Activated naive CD4-positive, alpha-beta T cell treated with anti-CD3 and anti-CD28 coated beads for 36 hours (primary cell): Measurements from ENCODE around the gene ATP2B2. TPM values are rescaled to one million over a fixed set of nuclear protein-coding genes. Genes with fewer than 3 reads are reported as not detected.

Experiments
- CTCF ChIA-PET: fragments of 350-600 bp; sonication (Branson Sonifier 250); formaldehyde crosslinking; loops from one replicate; lab custom pipeline; 2021; ENCODE audit warnings: antibody characterized with exemption; lab: Charles Lee
- DNase-seq: peaks from one replicate; pipeline ENCODE4 v3.0.0-alpha.2; 2020
- H3K27ac Mint-ChIP-seq: one replicate; pipeline ENCODE4 v1.8.0; 2021; ENCODE audit warnings: mild to moderate bottlenecking, mixed read lengths
- H3K27me3 Mint-ChIP-seq: one replicate; pipeline ENCODE4 v1.8.0; 2021; ENCODE audit warnings: low read depth, mixed read lengths
- H3K36me3 Mint-ChIP-seq: one replicate; pipeline ENCODE4 v1.8.0; 2021; ENCODE audit warnings: low read depth, mixed read lengths
- H3K4me1 Mint-ChIP-seq: one replicate; pipeline ENCODE4 v1.8.0; 2021; ENCODE audit warnings: low read depth, mixed read lengths
- H3K4me3 Mint-ChIP-seq: one replicate; pipeline ENCODE4 v1.8.0; 2021; ENCODE audit warnings: mild to moderate bottlenecking, moderate library complexity, mixed read lengths
- H3K9me3 Mint-ChIP-seq: one replicate; pipeline ENCODE4 v1.8.0; 2021; ENCODE audit warnings: mixed read lengths
- intact Hi-C: fragments of 100-400 bp; cut with micrococcal nuclease; formaldehyde crosslinking; loops from one replicate; pipeline ENCODE4 v1.15.1; 2023
- total RNA-seq, 2 experiments: library from RNA; stranded (reverse); gene quantifications; one replicate each; pipeline ENCODE4 v1.2.3, GENCODE V29; 2021

ATP2B2 gene
- total RNA-seq, 2 experiments from 2014 or later = not detected

DNA sequence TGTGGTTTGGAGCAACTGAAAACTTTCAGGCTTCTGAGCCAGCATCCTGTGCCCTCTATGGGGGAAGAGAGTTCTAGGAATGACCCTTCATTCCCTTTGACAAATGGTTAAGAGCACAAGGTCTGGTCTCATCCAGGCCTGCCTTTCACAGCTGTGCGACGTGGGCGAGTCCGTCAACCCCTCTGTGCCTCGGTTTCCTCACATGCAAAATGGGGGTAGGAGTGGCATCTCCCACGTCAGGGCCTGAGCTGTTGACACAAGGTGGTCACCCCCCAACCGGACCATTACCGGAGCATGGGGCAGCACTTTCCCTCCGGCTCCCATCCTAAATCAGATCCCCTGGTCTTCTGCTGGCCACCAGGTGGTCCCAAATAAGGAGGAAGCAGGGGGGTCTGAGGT, 70.4 kb downstream of the ATP2B2 start:
- no peaks in the 10 kb centered on the region for H3K9me3 Mint-ChIP-seq
- H3K4me1 Mint-ChIP-seq = peaks cover 26% of the 10 kb centered on the region
- H3K4me3 Mint-ChIP-seq = no peak overlapping the region
- intact Hi-C loops = loop anchor here (5.0 to 10.0 kb wide), 2 partner anchors 243 to 410 kb away; no protein-coding TSS in a partner anchor
- no peaks in the 10 kb centered on the region for H3K27me3 Mint-ChIP-seq
- no peak for DNase-seq
- H3K36me3 Mint-ChIP-seq = no peaks in the 10 kb centered on the region
- no peak overlapping the region for H3K27ac Mint-ChIP-seq
- CTCF ChIA-PET = no interaction called here

DNA sequence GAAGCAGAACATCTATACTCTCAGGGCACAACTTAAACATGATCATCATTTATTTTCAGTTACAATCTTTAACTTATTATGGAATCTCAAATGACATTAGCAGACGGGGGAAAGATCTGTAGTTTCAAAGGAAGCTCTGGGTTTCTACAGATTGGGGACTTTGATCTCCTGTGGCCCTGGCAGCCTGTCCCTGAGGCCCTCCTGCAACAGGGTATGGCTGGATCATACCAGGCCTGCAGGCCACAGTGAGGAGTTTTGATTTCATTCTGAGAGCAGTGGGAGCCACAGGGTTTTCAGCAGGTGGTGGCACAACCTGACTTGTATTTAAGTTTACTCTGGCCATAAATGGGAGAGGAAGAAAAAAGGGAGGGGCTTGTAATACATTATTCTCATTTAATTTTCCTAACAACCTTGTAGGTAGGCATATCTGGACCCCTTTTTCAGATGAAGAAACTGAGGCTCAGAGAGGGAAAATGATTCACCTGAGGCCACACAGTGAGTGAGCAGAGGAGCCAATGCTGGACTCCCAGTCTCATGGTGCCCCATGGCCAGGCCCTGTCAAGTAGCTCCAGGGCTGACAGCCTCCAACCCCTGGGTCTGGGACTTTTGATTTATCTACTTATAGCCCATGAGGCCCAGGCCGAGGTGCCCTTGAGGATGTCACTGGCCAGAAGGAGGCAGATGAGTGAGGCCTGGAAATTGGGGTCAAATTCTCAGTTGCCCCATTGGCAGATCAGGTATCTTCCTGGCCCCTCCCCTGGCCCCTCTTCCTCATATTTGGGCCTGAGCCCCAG, 71.0 kb downstream of the ATP2B2 start:
- H3K27ac Mint-ChIP-seq = no peak overlapping the region
- DNase-seq = no peak
- no peaks in the 10 kb centered on the region for H3K9me3 Mint-ChIP-seq
- CTCF ChIA-PET = interaction anchor here (0.6 kb wide), 1 partner anchor 66 kb away, joined by 3 read pairs; no protein-coding TSS in a partner anchor
- no peaks in the 10 kb centered on the region for H3K27me3 Mint-ChIP-seq
- H3K36me3 Mint-ChIP-seq = no peaks in the 10 kb centered on the region
- H3K4me1 Mint-ChIP-seq = peaks cover 26% of the 10 kb centered on the region
- H3K4me3 Mint-ChIP-seq = no peak overlapping the region
- intact Hi-C loops = loop anchor here (10.0 kb wide), 1 partner anchor 410 kb away; no protein-coding TSS in a partner anchor

DNA sequence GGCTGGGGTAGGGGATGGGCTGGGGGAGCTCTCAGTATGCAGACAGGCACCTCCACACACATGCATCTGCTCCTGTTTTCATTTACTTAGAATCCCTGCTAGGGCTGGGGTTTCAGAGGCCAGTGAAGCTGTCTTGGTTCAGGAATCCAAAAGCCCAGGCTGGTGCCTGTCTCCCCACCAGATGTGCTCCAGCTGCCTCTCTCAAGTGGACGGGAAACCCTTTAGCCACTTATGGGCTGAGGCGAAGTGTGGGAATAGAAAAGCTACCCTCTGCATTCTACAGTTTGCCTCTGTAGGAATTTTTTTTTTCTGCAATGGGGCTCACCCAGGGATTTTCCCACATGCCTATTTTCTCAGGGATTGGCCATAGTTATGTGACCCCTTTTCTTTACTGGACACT, 72.5 kb downstream of the ATP2B2 start:
- Mint-ChIP-seq H3K4me1 (peaks cover 21% of the 10 kb centered on the region), H3K9me3 (no peaks in the 10 kb centered on the region), H3K27me3 (no peaks in the 10 kb centered on the region), H3K27ac (no peak overlapping the region), H3K36me3 (no peaks in the 10 kb centered on the region), H3K4me3 (no peak overlapping the region)
- intact Hi-C loops = loop anchor here (10.0 kb wide), 1 partner anchor 412 kb away; no protein-coding TSS in a partner anchor
- CTCF ChIA-PET = no interaction called here
- no peak for DNase-seq

DNA sequence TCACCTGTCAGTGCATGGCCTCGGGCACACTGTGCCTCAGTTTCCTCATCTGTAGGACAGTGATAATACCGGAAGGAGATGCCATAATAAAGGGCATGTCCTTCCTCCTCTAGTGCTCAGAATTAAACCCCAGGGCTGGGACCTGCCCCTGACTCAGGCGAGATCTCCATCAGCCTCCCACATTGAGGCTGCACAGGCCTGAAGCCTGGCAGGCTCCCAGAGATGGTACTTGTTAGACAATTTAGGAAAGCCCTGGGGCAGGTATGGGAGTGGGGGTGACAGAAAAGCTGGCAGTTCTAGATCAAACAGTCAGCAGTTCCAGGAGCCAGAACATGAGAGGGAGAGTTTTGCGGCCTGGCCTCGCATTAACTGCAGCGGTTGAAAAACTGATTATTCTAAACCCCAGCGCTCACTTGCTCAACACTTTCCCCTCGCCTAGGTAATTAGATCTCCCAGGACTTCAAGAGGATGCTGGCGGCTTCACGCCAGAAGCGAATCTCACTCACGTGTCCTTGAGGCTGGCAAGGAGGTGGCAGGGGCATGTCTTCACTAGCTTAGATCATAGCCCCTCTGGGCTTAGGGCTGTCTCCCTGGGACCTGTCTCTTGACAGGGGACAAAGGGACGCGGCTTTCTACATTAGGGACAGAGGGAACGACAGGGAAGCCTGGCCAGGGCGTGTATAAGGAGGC, 73.1 kb downstream of the ATP2B2 start:
- intact Hi-C loops = loop anchor here (10.0 kb wide), 1 partner anchor 412 kb away; no protein-coding TSS in a partner anchor

DNA sequence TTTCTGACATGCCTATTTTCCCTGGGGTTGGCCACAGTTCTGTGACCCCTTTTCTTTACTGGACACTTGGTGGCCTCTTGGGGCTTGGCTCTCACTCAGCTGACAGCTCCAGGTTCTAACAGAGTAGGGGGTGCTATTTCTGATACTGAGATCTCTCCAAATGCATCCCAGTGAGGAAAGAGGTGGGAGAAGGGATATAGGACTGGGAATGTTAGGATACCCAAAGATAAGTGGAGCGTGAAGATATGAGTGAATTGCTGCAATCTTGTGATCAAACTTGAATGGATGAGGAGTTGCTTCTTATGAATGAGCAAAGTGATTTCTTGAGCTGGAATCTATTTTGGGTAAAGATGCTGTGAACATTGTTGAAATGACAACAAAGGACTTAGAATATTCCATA, 74.6 kb downstream of the ATP2B2 start:
- Mint-ChIP-seq H3K27ac (no peak overlapping the region), H3K9me3 (no peaks in the 10 kb centered on the region), H3K4me1 (peaks cover 4% of the 10 kb centered on the region), H3K4me3 (no peak overlapping the region), H3K36me3 (no peaks in the 10 kb centered on the region), H3K27me3 (no peaks in the 10 kb centered on the region)
- CTCF ChIA-PET = no interaction called here
- no peak for DNase-seq
- intact Hi-C loops = loop anchor here (10.0 kb wide), 1 partner anchor 414 kb away; no protein-coding TSS in a partner anchor

More for the DNA sequence above, 73.1 kb downstream of the ATP2B2 start:
- DNase-seq = no peak
- H3K4me1 Mint-ChIP-seq = peaks cover 16% of the 10 kb centered on the region
- H3K4me3 Mint-ChIP-seq = no peak overlapping the region
- no peak overlapping the region for H3K27ac Mint-ChIP-seq
- CTCF ChIA-PET = no interaction called here
- H3K9me3 Mint-ChIP-seq = no peaks in the 10 kb centered on the region
- no peaks in the 10 kb centered on the region for H3K27me3 Mint-ChIP-seq
- H3K36me3 Mint-ChIP-seq = no peaks in the 10 kb centered on the region

DNA sequence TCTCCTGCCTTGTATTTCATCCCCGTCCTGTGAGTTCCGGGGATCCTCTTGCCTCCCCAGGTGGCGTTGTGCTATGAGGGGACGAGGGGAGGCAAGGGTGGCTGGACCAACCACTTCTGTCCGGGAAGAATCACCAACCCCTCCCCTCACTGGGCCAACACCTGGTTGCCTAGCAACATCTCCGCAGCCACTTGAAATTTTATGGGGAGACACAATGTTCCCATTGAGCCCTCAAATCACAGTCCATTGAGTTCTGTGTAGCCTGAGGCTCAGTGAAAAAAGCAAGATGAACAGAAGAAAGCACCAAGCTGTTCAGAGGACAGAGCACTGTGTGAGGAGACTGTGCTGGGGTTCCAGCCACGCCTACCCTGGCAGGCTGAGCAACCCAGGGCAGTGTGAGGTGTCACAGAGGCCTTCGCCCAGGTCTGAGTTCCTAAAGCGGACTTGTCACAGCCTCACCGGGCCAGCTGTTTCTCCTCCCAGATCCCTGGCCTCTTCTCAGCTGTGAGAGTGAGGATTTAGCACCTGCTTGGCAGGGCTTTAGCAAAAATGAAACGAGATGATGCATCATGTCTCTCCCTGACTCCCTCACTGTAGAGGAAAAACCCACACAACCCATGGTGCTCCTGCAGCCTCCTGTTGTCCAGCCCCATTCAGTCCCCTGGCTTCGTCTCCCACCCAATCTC, 76.8 kb downstream of the ATP2B2 start:
- CTCF ChIA-PET = no interaction called here
- intact Hi-C loops = no loop called here
- H3K27ac Mint-ChIP-seq = no peak overlapping the region
- no peak for DNase-seq
- no peaks in the 10 kb centered on the region for H3K36me3 Mint-ChIP-seq
- H3K27me3 Mint-ChIP-seq = no peaks in the 10 kb centered on the region
- no peak overlapping the region for H3K4me3 Mint-ChIP-seq
- no peaks in the 10 kb centered on the region for H3K9me3 Mint-ChIP-seq
- no peaks in the 10 kb centered on the region for H3K4me1 Mint-ChIP-seq

DNA sequence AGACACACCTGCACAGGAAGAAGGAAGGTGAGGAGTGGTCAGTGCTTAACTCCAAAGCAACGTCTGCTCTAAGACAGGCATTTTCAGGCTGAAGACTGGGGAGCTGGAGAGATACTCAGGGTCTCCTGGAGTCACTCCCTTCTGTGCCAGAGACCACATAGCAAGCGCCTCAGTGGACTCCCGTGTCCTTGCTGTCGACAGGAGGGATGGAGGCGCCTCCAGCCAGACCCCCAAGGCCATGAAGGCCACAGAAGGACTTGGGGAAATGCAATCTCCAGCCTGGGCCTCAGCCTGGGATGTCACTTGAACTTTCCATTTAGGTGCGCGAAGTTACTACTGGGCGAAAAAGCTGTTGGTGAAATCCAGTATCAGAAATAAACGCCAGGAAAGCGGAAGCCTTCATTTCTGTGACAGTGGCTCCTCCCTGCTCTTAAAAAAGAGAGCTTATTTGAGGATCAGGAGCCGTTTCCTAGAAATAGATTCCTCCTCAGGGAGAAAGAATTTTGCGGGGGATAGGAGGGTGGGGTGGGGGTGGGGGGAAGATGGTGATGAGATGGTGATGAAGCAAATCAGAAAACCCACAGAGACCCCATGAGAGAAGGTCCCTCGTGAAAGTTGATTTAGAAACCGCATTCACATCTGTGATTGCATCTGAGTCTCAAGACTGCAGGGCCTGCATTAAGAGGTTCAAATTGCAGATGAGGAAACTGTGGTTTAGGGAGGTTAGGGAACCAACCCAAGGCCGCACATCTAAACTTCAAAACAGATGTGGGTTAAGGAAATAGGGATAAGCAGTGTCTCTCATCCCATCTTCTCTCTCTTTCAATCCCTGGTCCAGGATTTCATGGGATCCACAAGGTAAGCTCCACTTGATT, 78.8 kb downstream of the ATP2B2 start:
- CTCF ChIA-PET = no interaction called here
- DNase-seq = no peak
- intact Hi-C loops = no loop called here
- H3K4me1 Mint-ChIP-seq = no peaks in the 10 kb centered on the region
- no peaks in the 10 kb centered on the region for H3K9me3 Mint-ChIP-seq
- no peak overlapping the region for H3K4me3 Mint-ChIP-seq
- H3K36me3 Mint-ChIP-seq = no peaks in the 10 kb centered on the region
- no peaks in the 10 kb centered on the region for H3K27me3 Mint-ChIP-seq
- H3K27ac Mint-ChIP-seq = no peak overlapping the region

DNA sequence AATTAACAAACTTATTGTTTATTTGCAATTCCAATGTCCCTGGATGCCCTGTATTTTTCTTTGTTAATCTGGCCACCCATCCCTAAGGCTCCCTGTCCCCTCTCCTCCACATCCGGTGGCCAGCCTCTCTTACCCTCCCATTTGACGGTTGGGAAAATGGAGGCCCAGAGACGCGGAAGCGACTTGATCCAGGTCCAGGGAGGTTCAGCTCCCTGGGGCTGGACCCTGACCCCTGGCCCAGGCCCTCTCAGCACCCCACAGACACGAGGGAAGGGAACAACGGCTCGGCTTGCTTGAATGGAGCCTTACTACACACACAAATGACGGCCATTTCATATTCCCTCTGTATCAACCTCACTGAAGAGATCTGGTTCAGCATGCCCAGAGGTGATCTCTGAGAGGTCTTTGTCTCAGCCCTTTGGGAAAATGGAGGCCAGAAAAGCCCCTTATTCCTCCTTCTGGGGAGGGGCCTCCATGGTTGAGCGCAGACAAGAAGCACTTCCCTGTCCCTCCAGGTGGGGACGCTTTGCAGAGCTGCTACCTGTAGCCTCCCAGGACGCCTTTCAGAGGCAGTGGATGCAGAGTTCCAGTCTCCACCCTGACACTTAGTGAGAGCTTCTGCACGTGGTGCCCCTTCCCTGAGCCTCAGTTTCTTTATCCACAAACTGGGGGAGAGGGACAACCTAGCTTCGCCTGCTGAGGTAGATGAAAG, 82.1 kb downstream of the ATP2B2 start:
- Mint-ChIP-seq H3K27me3 (no peaks in the 10 kb centered on the region), H3K27ac (no peak overlapping the region), H3K4me3 (no peak overlapping the region), H3K36me3 (no peaks in the 10 kb centered on the region), H3K9me3 (no peaks in the 10 kb centered on the region), H3K4me1 (peaks cover 8% of the 10 kb centered on the region)
- intact Hi-C loops = no loop called here
- DNase-seq = no peak
- CTCF ChIA-PET = no interaction called here

DNA sequence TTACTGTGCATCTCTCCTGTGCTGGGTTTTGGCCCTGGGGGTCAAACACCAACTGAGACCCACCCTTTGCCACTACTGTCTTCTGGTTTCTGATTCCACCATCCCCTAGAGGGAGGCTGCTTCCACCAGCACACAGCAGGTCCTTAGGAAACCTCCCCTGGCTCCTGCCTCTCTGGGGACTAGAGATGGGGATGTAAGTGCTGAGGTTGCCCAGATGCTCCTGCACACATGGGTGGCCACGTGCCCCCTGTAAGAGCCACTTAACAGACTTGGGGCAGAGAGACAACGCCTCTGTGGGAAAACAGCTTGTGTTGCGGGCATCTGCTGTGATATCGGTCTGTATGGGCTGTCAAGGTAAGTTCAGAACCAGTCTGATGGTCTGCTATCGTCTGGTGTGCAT, 83.4 kb downstream of the ATP2B2 start:
- Mint-ChIP-seq H3K9me3 (no peaks in the 10 kb centered on the region), H3K27me3 (no peaks in the 10 kb centered on the region), H3K4me3 (no peak overlapping the region), H3K36me3 (no peaks in the 10 kb centered on the region), H3K4me1 (peaks cover 8% of the 10 kb centered on the region), H3K27ac (no peak overlapping the region)
- intact Hi-C loops = no loop called here
- no peak for DNase-seq
- CTCF ChIA-PET = no interaction called here

DNA sequence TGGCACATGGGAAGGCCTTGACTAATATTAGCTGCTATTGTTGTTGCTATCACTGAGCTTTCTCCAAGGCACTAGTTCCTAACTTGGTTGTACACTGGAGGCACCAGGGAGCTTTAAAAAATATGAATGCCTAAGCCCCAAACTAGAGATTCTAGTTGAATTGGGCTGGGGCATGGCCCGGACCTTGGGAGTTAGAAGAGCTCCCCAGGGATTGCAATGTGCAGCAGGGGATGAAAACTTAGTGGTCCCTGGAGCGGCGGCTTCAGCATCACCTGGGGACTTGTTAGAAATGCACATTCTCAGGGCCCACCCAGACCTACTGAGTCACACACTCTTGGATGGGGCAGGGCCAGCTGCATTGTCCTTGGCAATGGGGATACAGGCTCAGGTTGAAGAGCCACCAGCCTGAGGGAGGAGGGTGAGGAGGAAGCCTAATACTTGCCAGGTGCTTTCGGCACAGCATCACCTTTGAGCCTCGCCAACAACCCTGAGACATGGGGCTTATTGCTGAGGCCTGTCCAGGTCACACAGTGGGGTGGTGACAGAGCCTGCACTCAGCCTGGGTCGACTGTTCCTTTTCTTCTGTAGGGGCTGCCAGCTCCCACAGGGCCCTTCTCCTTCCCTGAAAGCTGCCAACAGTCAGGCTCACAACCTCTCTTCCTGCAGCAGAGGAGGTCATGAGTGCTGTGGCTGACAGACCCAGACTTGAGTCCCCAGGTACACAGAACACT, 84.5 kb downstream of the ATP2B2 start:
- CTCF ChIA-PET = interaction anchor here (1.4 kb wide), 1 partner anchor 77 kb away, joined by 3 read pairs; no protein-coding TSS in a partner anchor

More for the DNA sequence above, 84.5 kb downstream of the ATP2B2 start:
- no peak overlapping the region for H3K27ac Mint-ChIP-seq
- no peak for DNase-seq
- no peak overlapping the region for H3K4me3 Mint-ChIP-seq
- H3K36me3 Mint-ChIP-seq = no peaks in the 10 kb centered on the region
- H3K4me1 Mint-ChIP-seq = peaks cover 8% of the 10 kb centered on the region
- no peaks in the 10 kb centered on the region for H3K9me3 Mint-ChIP-seq
- intact Hi-C loops = no loop called here
- no peaks in the 10 kb centered on the region for H3K27me3 Mint-ChIP-seq
